CD14-positive monocyte (primary cell): ENCODE measurements around the gene EPB41L2. TPM values are rescaled to one million over a fixed set of nuclear protein-coding genes. Genes with fewer than 3 reads are reported as not detected.

Experiments
- DNase-seq, 3 donors: peaks; one replicate each; pipeline ENCODE4 v3.0.0-alpha.2; 2011 to 2022
- H2AFZ ChIP-seq: 2 replicates; pipeline ENCODE4 v1.6.0; 2012; ENCODE audit warnings: mild to moderate bottlenecking, low read depth, low read length, inconsistent platforms; ENCODE audit not compliant: insufficient read depth, poor library complexity, severe bottlenecking
- H3K27ac ChIP-seq, 2 donors: 1 replicate in 1 of 2; 2 replicates in 1 of 2; pipeline ENCODE4 v1.5.1; 2012 to 2013; ENCODE audit warnings: low read length in 2 of 2, control low read depth in 1 of 2, inconsistent platforms in 1 of 2, low read depth in 1 of 2, mild to moderate bottlenecking in 1 of 2
- H3K27me3 ChIP-seq, 2 donors: one replicate each; pipeline versions ENCODE4 v1.6.0 to v1.6.1; 2011 to 2013; ENCODE audit warnings: low read length in 2 of 2; ENCODE audit not compliant: control insufficient read depth in 2 of 2, insufficient read depth in 2 of 2
- H3K36me3 ChIP-seq, 2 donors: replicated peaks in 1 of 2; 1 replicate in 1 of 2; 2 replicates in 1 of 2; pipeline versions ENCODE4 v1.5.1 to v1.6.1; 2012 to 2013; ENCODE audit warnings: low read length in 2 of 2, control low read depth in 1 of 2, inconsistent platforms in 1 of 2, mild to moderate bottlenecking in 1 of 2; ENCODE audit not compliant: insufficient read depth in 2 of 2, control insufficient read depth in 1 of 2
- H3K4me1 ChIP-seq, 2 donors: 1 replicate in 1 of 2; 2 replicates in 1 of 2; pipeline versions ENCODE4 v1.5.1 to v1.6.1; 2012 to 2013; ENCODE audit warnings: low read length in 2 of 2, control low read depth in 1 of 2, inconsistent platforms in 1 of 2, mild to moderate bottlenecking in 1 of 2, moderate library complexity in 1 of 2; ENCODE audit not compliant: insufficient read depth in 2 of 2, control insufficient read depth in 1 of 2
- H3K4me2 ChIP-seq: replicated peaks from 2 replicates; pipeline ENCODE3; 2012; ENCODE audit warnings: low read length, moderate library complexity, mild to moderate bottlenecking; ENCODE audit not compliant: poor library complexity, severe bottlenecking; ENCODE audit errors: extremely low read depth
- H3K4me3 ChIP-seq, 3 experiments: fragments of 200-600 bp in 1 of 3; sonication (generic) in 1 of 3; replicated peaks in 1 of 3; 1 replicate in 2 of 3; 2 replicates in 1 of 3; pipeline ENCODE4 v1.5.1; 2011 to 2013; ENCODE audit warnings: low read length in 3 of 3, mild to moderate bottlenecking in 3 of 3, control low read depth in 2 of 3, low read depth in 2 of 3, inconsistent platforms in 1 of 3, moderate library complexity in 1 of 3
- H3K79me2 ChIP-seq: 2 replicates; pipeline ENCODE4 v1.6.0; 2012; ENCODE audit warnings: mild to moderate bottlenecking, control low read depth, inconsistent platforms, low read length, moderate library complexity; ENCODE audit not compliant: insufficient read depth
- H3K9ac ChIP-seq: 2 replicates; pipeline ENCODE4 v1.6.0; 2017; ENCODE audit warnings: low read length, mild to moderate bottlenecking; ENCODE audit not compliant: insufficient read depth, poor library complexity, severe bottlenecking
- H3K9me3 ChIP-seq, 2 donors: replicated peaks in 1 of 2; 1 replicate in 1 of 2; 2 replicates in 1 of 2; pipeline versions ENCODE4 v1.5.1 to v1.6.1; 2012 to 2013; ENCODE audit warnings: low read length in 2 of 2, control low read depth in 1 of 2; ENCODE audit not compliant: control insufficient read depth in 1 of 2, insufficient read depth in 1 of 2
- H4K20me1 ChIP-seq: 2 replicates; pipeline ENCODE4 v1.6.0; 2012; ENCODE audit warnings: mild to moderate bottlenecking, low read length, control low read depth, moderate library complexity; ENCODE audit not compliant: insufficient read depth
- H3K27ac Mint-ChIP-seq, 7 donors: one replicate each; pipeline ENCODE4 v1.8.0; 2020; ENCODE audit warnings: mild to moderate bottlenecking in 7 of 7, mixed read lengths in 7 of 7, moderate library complexity in 6 of 7, inconsistent platforms in 2 of 7
- H3K27me3 Mint-ChIP-seq, 3 donors: one replicate each; pipeline ENCODE4 v1.8.0; 2021 to 2022; ENCODE audit warnings: low read depth in 3 of 3, mild to moderate bottlenecking in 3 of 3, mixed read lengths in 3 of 3, moderate library complexity in 3 of 3, inconsistent platforms in 1 of 3
- H3K36me3 Mint-ChIP-seq, 2 donors: one replicate each; pipeline ENCODE4 v1.8.0; 2020; ENCODE audit warnings: mixed read lengths in 2 of 2, inconsistent platforms in 1 of 2, mild to moderate bottlenecking in 1 of 2
- H3K4me1 Mint-ChIP-seq: one replicate; pipeline ENCODE4 v1.8.0; 2020; ENCODE audit warnings: mild to moderate bottlenecking, mixed read lengths
- H3K4me3 Mint-ChIP-seq, 2 donors: one replicate each; pipeline ENCODE4 v1.8.0; 2020; ENCODE audit warnings: mild to moderate bottlenecking in 2 of 2, mixed read lengths in 2 of 2, moderate library complexity in 1 of 2
- H3K9me3 Mint-ChIP-seq, 7 donors: one replicate each; pipeline ENCODE4 v1.8.0; 2020 to 2022; ENCODE audit warnings: mixed read lengths in 7 of 7, mild to moderate bottlenecking in 6 of 7, moderate library complexity in 6 of 7, inconsistent platforms in 2 of 7
- WGBS: methylation state at CpG from one replicate; pipeline ENCODE4 v1.1.5; 2013; ENCODE audit warnings: missing lambda C conversion rate; ENCODE audit not compliant: insufficient coverage; 5-methylcytosine and 5-hydroxymethylcytosine counted together
- intact Hi-C, 2 donors: fragments of 100-400 bp; cut with micrococcal nuclease; formaldehyde crosslinking; loops; one replicate each; pipeline versions ENCODE4 v1.15.0 to v1.15.1; 2023
- polyA plus RNA-seq, 3 donors: library from polyadenylated mRNA; depleted of rRNA in 1 of 3; unstranded in 2 of 3; stranded (reverse) in 1 of 3; fragments of 300-500 nt in 2 of 3; fragments of >200 nt in 1 of 3; fragmentation: Illumina TruSeq in 2 of 3; gene quantifications; 1 replicate in 2 of 3; 2 replicates in 1 of 3; pipeline ENCODE4 v1.2.3, GENCODE V29; 2012 to 2021
- TF ChIP-seq, protein P1 (sequence below): fragments of 200-600 bp; IDR thresholded peaks from one replicate; pipeline ENCODE4 v1.8.0; 2022; ENCODE audit warnings: antibody characterized with exemption, mild to moderate bottlenecking

The EPB41L2 gene
- polyA plus RNA-seq, 3 donors = 3.4 to 7.2 (median 4.6) TPM

DNA sequence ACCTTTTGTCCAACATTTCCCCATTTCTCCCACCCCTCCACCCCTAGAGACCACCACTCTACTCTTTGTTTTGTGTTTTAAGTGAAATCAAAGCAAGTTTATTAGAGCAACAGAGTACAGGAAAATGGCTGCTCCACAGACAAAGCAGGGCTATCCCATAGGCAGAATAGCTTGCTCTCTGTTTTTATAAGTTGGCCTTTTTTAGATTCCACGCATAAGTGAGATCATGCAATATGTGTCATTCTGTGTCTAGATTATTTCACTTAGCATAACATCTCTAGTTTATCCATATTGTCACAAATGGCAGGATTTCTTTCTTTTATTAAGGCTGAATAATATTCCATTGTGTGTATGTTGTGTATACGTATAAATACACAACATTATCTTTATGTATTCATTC, 266.0 kb downstream of the EPB41L2 start:
- Histone ChIP-seq H3K9ac (no peak overlapping the region), H3K79me2 (no peaks in the 10 kb centered on the region), H4K20me1 (no peaks in the 10 kb centered on the region), H3K4me3 (no peak overlapping the region), H2AFZ (no peak overlapping the region), H3K27ac (no peak overlapping the region), H3K4me1 (no peaks in the 10 kb centered on the region), H3K4me2 (no peak overlapping the region), H3K36me3 (no peaks in the 10 kb centered on the region), H3K9me3 (peaks cover 0 to 5% of the 10 kb centered on the region in 2 donors), H3K27me3 (no peaks in the 10 kb centered on the region)
- intact Hi-C loops = no loop called here
- TF ChIP-seq, protein P1, sequence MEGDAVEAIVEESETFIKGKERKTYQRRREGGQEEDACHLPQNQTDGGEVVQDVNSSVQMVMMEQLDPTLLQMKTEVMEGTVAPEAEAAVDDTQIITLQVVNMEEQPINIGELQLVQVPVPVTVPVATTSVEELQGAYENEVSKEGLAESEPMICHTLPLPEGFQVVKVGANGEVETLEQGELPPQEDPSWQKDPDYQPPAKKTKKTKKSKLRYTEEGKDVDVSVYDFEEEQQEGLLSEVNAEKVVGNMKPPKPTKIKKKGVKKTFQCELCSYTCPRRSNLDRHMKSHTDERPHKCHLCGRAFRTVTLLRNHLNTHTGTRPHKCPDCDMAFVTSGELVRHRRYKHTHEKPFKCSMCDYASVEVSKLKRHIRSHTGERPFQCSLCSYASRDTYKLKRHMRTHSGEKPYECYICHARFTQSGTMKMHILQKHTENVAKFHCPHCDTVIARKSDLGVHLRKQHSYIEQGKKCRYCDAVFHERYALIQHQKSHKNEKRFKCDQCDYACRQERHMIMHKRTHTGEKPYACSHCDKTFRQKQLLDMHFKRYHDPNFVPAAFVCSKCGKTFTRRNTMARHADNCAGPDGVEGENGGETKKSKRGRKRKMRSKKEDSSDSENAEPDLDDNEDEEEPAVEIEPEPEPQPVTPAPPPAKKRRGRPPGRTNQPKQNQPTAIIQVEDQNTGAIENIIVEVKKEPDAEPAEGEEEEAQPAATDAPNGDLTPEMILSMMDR = no peak
- no peaks in the 10 kb centered on the region for H3K27me3 Mint-ChIP-seq
- no peak for DNase-seq
- no peaks in the 10 kb centered on the region for H3K4me1 Mint-ChIP-seq
- H3K27ac Mint-ChIP-seq = no peak overlapping the region
- no peaks in the 10 kb centered on the region for H3K36me3 Mint-ChIP-seq
- WGBS = no CpG with 5 or more reads among the region's 2 CpGs
- no peak overlapping the region for H3K4me3 Mint-ChIP-seq
- peaks cover 4 to 17% (median 11%) of the 10 kb centered on the region in 7 donors for H3K9me3 Mint-ChIP-seq

DNA sequence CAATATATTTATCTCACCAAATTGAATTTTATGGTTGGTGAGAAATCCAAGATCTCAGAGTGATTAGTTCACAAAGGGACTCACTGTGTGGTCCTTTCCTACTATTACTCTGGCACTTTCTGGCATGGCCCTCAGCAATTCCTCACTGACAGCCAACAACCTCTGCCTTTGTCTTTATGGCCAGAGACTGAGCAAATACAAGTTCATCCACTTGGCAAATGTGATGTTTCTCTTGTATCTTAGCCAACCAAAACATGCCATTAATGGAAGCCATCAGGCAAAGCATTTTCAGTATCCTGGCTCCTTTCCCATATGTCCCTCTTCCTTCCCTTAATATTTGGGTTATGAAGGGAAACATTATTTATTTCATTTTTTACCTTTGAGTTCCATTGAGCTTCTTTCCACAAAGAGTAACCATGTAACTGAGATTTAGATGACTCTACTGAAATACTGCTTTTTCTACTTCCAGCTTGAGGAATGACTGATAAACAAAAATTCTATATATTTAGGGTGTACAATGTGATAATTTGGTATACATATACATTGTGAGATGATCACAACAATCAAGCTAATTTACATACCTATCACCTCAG, 266.6 kb downstream of the EPB41L2 start:
- Histone ChIP-seq H2AFZ (no peak overlapping the region), H3K27ac (no peak overlapping the region), H3K4me3 (no peak overlapping the region), H3K4me1 (no peaks in the 10 kb centered on the region), H3K36me3 (no peaks in the 10 kb centered on the region), H4K20me1 (no peaks in the 10 kb centered on the region), H3K79me2 (no peaks in the 10 kb centered on the region), H3K4me2 (no peak overlapping the region), H3K9me3 (peaks cover 0 to under 1% of the 10 kb centered on the region in 2 donors), H3K27me3 (no peaks in the 10 kb centered on the region), H3K9ac (no peak overlapping the region)
- no peaks in the 10 kb centered on the region for H3K36me3 Mint-ChIP-seq
- H3K27ac Mint-ChIP-seq = no peak overlapping the region
- H3K4me1 Mint-ChIP-seq = no peaks in the 10 kb centered on the region
- DNase-seq = no peak
- peaks cover 0 to 12% (median 6%) of the 10 kb centered on the region in 7 donors for H3K9me3 Mint-ChIP-seq
- no peak overlapping the region for H3K4me3 Mint-ChIP-seq
- no peaks in the 10 kb centered on the region for H3K27me3 Mint-ChIP-seq
- TF ChIP-seq, protein P1 = no peak
- intact Hi-C loops = no loop called here
